DMS 273 treated with DMSO at 0.1 percent for 48 hours (cell line): ENCODE measurements around the gene KLHL2.
A peak's percentile ranks its signal among the peaks of the same experiment; 100 is the strongest.

Experiments
- DNase-seq: peaks from one replicate; lab custom pipeline; 2025; lab: John Stamatoyannopoulos, UW

KLHL2 gene

GRCh38 chr4:165288639-165289422 is 81.5 kb downstream of the KLHL2 start:
- DNase-seq = no peak

- no peak for DNase-seq
These were observed 82.0 kb downstream of the KLHL2 start for GRCh38 chr4:165289423-165289785.

- no peak for DNase-seq
These were observed 85.7 kb downstream of the KLHL2 start for GRCh38 chr4:165293061-165293460.

- DNase-seq = no peak
These were observed 86.7 kb downstream of the KLHL2 start for GRCh38 chr4:165293927-165294649.

- DNase-seq = no peak
These were observed 87.5 kb downstream of the KLHL2 start for GRCh38 chr4:165294907-165295306.

GRCh38 chr4:165297626-165298025 is 90.3 kb downstream of the KLHL2 start:
- no peak for DNase-seq

GRCh38 chr4:165299399-165300060 is 92.2 kb downstream of the KLHL2 start:
- DNase-seq = no peak

GRCh38 chr4:165301833-165302232 is 94.5 kb downstream of the KLHL2 start:
- no peak for DNase-seq

GRCh38 chr4:165302658-165303057 is 95.3 kb downstream of the KLHL2 start:
- no peak for DNase-seq

GRCh38 chr4:165308166-165308565 is 100.8 kb downstream of the KLHL2 start:
- no peak for DNase-seq

- DNase-seq = no peak
These were observed 101.2 kb downstream of the KLHL2 start for GRCh38 chr4:165308606-165309005.

- DNase-seq = no peak
These were observed 102.1 kb downstream of the KLHL2 start for GRCh38 chr4:165309456-165309855.

GRCh38 chr4:165312506-165312905 is 105.1 kb downstream of the KLHL2 start:
- DNase-seq = no peak

- no peak for DNase-seq
These were observed 111.7 kb downstream of the KLHL2 start for GRCh38 chr4:165319030-165319429.

- no peak for DNase-seq
These were observed 112.1 kb downstream of the KLHL2 start for GRCh38 chr4:165319509-165319908.

GRCh38 chr4:165324236-165324917 is 117.0 kb downstream of the KLHL2 start:
- no peak for DNase-seq

GRCh38 chr4:165324918-165325304 is 117.5 kb downstream of the KLHL2 start:
- DNase-seq = no peak

GRCh38 chr4:165325732-165326512 is 118.6 kb downstream of the KLHL2 start:
- no peak for DNase-seq

- DNase-seq = no peak
These were observed 119.5 kb downstream of the KLHL2 start for GRCh38 chr4:165326831-165327210.

- DNase-seq = peak; percentile 93
These were observed 120.1 kb downstream of the KLHL2 start, which contains the start of gene MSMO1 for GRCh38 chr4:165327211-165328100. MSMO1 (plus strand) TSS chr4:165327669; CDS start chr4:165333371, 5,702 bp downstream.

- DNase-seq = no peak
These were observed 120.7 kb downstream of the KLHL2 start for GRCh38 chr4:165328101-165328425.
